PC-9 (cell line): ENCODE data around the gene CARD11. TPM values are rescaled to one million over a fixed set of nuclear protein-coding genes. Genes with fewer than 3 reads are reported as not detected.
A peak's percentile ranks its signal among the peaks of the same experiment; 100 is the strongest.

ENCODE experiments used
- BruUV-seq: library from RNA; stranded (reverse); fragments of 400-500 nt; replicated peaks from 2 replicates; lab custom pipeline; 2021; lab: Mats Ljungman, UMichigan
- CTCF ChIA-PET: fragments of 300-600 bp; sonication (Branson Sonifier 250); formaldehyde crosslinking; loops from one replicate; lab custom pipeline; 2022; ENCODE audit warnings: antibody characterized with exemption; lab: Charles Lee
- POLR2A ChIA-PET: fragments of 300-600 bp; sonication (Branson Sonifier 250); formaldehyde crosslinking; loops from one replicate; lab custom pipeline; 2022; ENCODE audit warnings: antibody characterized with exemption; ENCODE audit not compliant: unreplicated experiment; lab: Charles Lee
- DNase-seq, 2 experiments: peaks; one replicate each; pipeline versions ENCODE4 v3.0.0 to v3.0.0-alpha.2; 2015 to 2022; ENCODE audit warnings: mixed read lengths in 1 of 2
- H2AFZ ChIP-seq: fragments of 200-600 bp; sonication (generic); 2 replicates; pipeline ENCODE4 v1.8.1; 2017; ENCODE audit warnings: antibody characterized with exemption
- H3F3A ChIP-seq: fragments of 200-600 bp; sonication (generic); 2 replicates; pipeline ENCODE4 v1.8.1; 2017; ENCODE audit warnings: antibody characterized with exemption, mild to moderate bottlenecking, low read depth; ENCODE audit not compliant: insufficient read depth
- H3K27ac ChIP-seq: fragments of 200-600 bp; sonication (generic); 2 replicates; pipeline ENCODE4 v1.6.1; 2016; ENCODE audit warnings: mixed run types
- H3K27me3 ChIP-seq: fragments of 200-600 bp; sonication (generic); 2 replicates; pipeline ENCODE4 v1.6.1; 2016; ENCODE audit warnings: low read depth, mixed run types; ENCODE audit not compliant: insufficient read depth
- H3K36me3 ChIP-seq: fragments of 200-600 bp; sonication (generic); 2 replicates; pipeline ENCODE4 v1.6.1; 2016; ENCODE audit warnings: low read depth, mixed run types
- H3K4me1 ChIP-seq: fragments of 200-600 bp; sonication (generic); replicated peaks from 2 replicates; pipeline ENCODE4 v1.6.1; 2016; ENCODE audit warnings: mixed run types; ENCODE audit not compliant: insufficient read depth
- H3K4me2 ChIP-seq: fragments of 200-600 bp; sonication (generic); 2 replicates; pipeline ENCODE4 v1.6.1; 2017; ENCODE audit warnings: mixed run types
- H3K4me3 ChIP-seq: fragments of 200-600 bp; sonication (generic); 2 replicates; pipeline ENCODE4 v1.6.1; 2016; ENCODE audit warnings: mixed run types
- H3K79me2 ChIP-seq: fragments of 200-600 bp; sonication (generic); 2 replicates; pipeline ENCODE4 v1.6.1; 2017; ENCODE audit warnings: low read depth, mixed run types
- H3K9me2 ChIP-seq: fragments of 200-600 bp; sonication (generic); 2 replicates; pipeline ENCODE4 v1.8.1; 2017; ENCODE audit warnings: mild to moderate bottlenecking; ENCODE audit not compliant: insufficient read depth
- H3K9me3 ChIP-seq: fragments of 200-600 bp; sonication (generic); 2 replicates; pipeline ENCODE4 v1.8.1; 2016; ENCODE audit warnings: low read depth; ENCODE audit not compliant: insufficient read depth
- H4K20me1 ChIP-seq: fragments of 200-600 bp; sonication (generic); 2 replicates; pipeline ENCODE4 v1.8.1; 2017; ENCODE audit not compliant: insufficient read depth
- CTCF ChIP-seq: fragments of 200-600 bp; sonication (generic); conservative IDR thresholded peaks from 2 replicates; pipeline ENCODE4 v1.6.1; 2017; ENCODE audit warnings: mixed run types, antibody characterized with exemption, mild to moderate bottlenecking, moderate library complexity
- EZH2 ChIP-seq: fragments of 200-600 bp; sonication (generic); IDR thresholded peaks from 2 replicates; pipeline ENCODE4 v1.8.0; 2017; ENCODE audit warnings: antibody characterized with exemption, low read depth
- intact Hi-C: fragments of 100-400 bp; cut with micrococcal nuclease; formaldehyde crosslinking; loops from one replicate; pipeline ENCODE4 v1.10.0; 2022; ENCODE audit not compliant: unreplicated experiment
- total RNA-seq: library from RNA; stranded (reverse); gene quantifications from 2 replicates; pipeline ENCODE4 v1.2.3, GENCODE V29; 2021

CARD11 gene
- total RNA-seq, 1 experiment from 2014 or later = 62.6 TPM

- Histone ChIP-seq H3K27me3 (no peaks in the 10 kb centered on the region), H3K4me1 (peaks cover 7% of the 10 kb centered on the region; the same call in 1 of the 2 replicates), H3K79me2 (no peaks in the 10 kb centered on the region), H3K36me3 (peaks cover 4% of the 10 kb centered on the region; the same call in 1 of the 2 replicates), H4K20me1 (no peaks in the 10 kb centered on the region), H2AFZ (no peak overlapping the region), H3K9me2 (no peaks in the 10 kb centered on the region), H3K4me2 (no peak overlapping the region), H3F3A (peaks cover 17% of the 10 kb centered on the region; the same call in 1 of the 2 replicates), H3K9me3 (no peaks in the 10 kb centered on the region), H3K27ac (no peak overlapping the region), H3K4me3 (no peak overlapping the region)
- POLR2A ChIA-PET = no interaction called here
- TF ChIP-seq EZH2 = no peak
- TF ChIP-seq CTCF = no peak
- intact Hi-C loops = no loop called here
- DNase-seq = peak in 1 of 2 experiments; percentile 47
- no TSS peak for BruUV-seq
- CTCF ChIA-PET = no interaction called here
Measured at GRCh38 chr7:2939193-2939885, 104.3 kb downstream of the CARD11 start.

DNA sequence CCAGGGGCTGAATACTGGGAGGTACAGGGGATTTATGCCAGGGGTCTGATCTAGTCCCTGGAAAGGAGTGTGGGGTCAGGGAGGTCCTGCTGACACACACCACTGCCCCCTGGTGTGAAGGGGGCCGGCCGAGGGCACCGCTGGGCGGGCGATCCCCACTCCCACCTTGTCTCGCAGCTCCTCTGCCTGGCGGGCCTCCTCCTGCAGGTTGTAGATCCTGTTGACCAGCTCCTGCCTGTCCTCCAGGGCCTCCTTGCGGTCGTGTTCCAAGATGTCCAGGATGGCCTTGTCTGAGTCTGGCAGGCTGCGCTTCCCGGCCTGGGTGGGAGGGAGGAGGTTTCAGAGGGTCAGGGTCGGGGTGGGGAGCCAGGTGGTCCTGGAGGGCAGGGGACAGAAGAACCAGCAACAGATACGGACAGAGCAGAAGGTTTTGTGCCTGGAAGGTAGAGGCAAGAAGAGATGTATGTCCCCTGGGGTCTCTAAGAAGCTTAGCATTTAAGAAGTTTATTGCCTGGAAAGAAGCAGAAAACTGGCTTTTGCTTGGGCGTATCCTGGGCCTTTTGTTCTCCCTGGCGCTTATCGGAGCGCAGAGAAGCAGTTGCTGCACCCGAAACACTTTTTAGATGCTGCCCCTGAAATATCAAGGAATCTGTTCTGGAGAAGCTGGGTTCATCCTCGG lies 105.0 kb downstream of the CARD11 start:
- ChIA-PET CTCF (no interaction called here), POLR2A (interaction anchor here (0.7 kb wide), 1 partner anchor 59 kb away, joined by 6 read pairs; no protein-coding TSS in a partner anchor)
- Histone ChIP-seq H3K4me3 (no peak overlapping the region), H3K36me3 (peaks cover 4% of the 10 kb centered on the region; the same call in 1 of the 2 replicates), H2AFZ (no peak overlapping the region), H3K4me2 (no peak overlapping the region), H4K20me1 (no peaks in the 10 kb centered on the region), H3K79me2 (no peaks in the 10 kb centered on the region), H3K9me2 (no peaks in the 10 kb centered on the region), H3K9me3 (no peaks in the 10 kb centered on the region), H3F3A (peaks cover 24% of the 10 kb centered on the region; the same call in 1 of the 2 replicates), H3K27me3 (no peaks in the 10 kb centered on the region), H3K4me1 (peaks cover 14% of the 10 kb centered on the region), H3K27ac (no peak overlapping the region)
- intact Hi-C loops = no loop called here
- DNase-seq = no peak
- TF ChIP-seq EZH2 (no peak), CTCF (no peak)
- BruUV-seq = no TSS peak

GRCh38 chr7:2937701-2938513 lies 105.8 kb downstream of the CARD11 start:
- BruUV-seq = no TSS peak
- POLR2A ChIA-PET = interaction anchor here (0.7 kb wide), 1 partner anchor 60 kb away, joined by 6 read pairs; no protein-coding TSS in a partner anchor
- intact Hi-C loops = no loop called here

More at GRCh38 chr7:2937701-2938513, 105.8 kb downstream of the CARD11 start:
- CTCF ChIA-PET = no interaction called here
- H3K9me2 ChIP-seq = no peaks in the 10 kb centered on the region
- H3K27ac ChIP-seq = no peak overlapping the region
- H3K9me3 ChIP-seq = no peaks in the 10 kb centered on the region
- H3K4me2 ChIP-seq = no peak overlapping the region
- H3K79me2 ChIP-seq = no peaks in the 10 kb centered on the region
- no peak for TF ChIP-seq EZH2
- no peak for TF ChIP-seq CTCF
- peaks cover 4% of the 10 kb centered on the region; the same call in 1 of the 2 replicates for H3K36me3 ChIP-seq
- H3K27me3 ChIP-seq = no peaks in the 10 kb centered on the region
- DNase-seq = no peak
- no peak overlapping the region for H2AFZ ChIP-seq
- H3F3A ChIP-seq = peaks cover 28% of the 10 kb centered on the region; the same call in 1 of the 2 replicates
- H3K4me1 ChIP-seq = peaks cover 18% of the 10 kb centered on the region
- H3K4me3 ChIP-seq = no peak overlapping the region
- H4K20me1 ChIP-seq = no peaks in the 10 kb centered on the region
